Sigmoid colon (tissue), 4 donors: Measurements from ENCODE around the gene USP4.

Experiments
- POLR2AphosphoS5 ChIP-seq, 4 donors: sonication (generic); formaldehyde crosslinking; IDR thresholded peaks; one replicate each; pipeline ENCODE4 v1.6.1; 2017; ENCODE audit warnings: antibody characterized with exemption in 4 of 4
- TF ChIP-seq, protein P1 (sequence below), 4 experiments: fragments of 450-650 bp in 3 of 4; fragments of 200-600 bp in 1 of 4; IDR thresholded peaks; one replicate each; pipeline ENCODE4 v1.5.1; 2016 to 2019; ENCODE audit warnings: antibody characterized with exemption in 4 of 4, mild to moderate bottlenecking in 3 of 4, moderate library complexity in 2 of 4

- TF ChIP-seq, protein P1, sequence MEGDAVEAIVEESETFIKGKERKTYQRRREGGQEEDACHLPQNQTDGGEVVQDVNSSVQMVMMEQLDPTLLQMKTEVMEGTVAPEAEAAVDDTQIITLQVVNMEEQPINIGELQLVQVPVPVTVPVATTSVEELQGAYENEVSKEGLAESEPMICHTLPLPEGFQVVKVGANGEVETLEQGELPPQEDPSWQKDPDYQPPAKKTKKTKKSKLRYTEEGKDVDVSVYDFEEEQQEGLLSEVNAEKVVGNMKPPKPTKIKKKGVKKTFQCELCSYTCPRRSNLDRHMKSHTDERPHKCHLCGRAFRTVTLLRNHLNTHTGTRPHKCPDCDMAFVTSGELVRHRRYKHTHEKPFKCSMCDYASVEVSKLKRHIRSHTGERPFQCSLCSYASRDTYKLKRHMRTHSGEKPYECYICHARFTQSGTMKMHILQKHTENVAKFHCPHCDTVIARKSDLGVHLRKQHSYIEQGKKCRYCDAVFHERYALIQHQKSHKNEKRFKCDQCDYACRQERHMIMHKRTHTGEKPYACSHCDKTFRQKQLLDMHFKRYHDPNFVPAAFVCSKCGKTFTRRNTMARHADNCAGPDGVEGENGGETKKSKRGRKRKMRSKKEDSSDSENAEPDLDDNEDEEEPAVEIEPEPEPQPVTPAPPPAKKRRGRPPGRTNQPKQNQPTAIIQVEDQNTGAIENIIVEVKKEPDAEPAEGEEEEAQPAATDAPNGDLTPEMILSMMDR (IDR thresholded peaks at IDR 0.05), result no peak
- TF ChIP-seq POLR2AphosphoS5 (IDR thresholded peaks at IDR 0.05), result no peak
Observed at GRCh38 chr3:49269443-49270155, 70.3 kb downstream of the USP4 start.
